GM21515 (cell line): ENCODE results near the gene TIGD3.
A peak's percentile ranks its signal among the peaks of the same experiment; 100 is the strongest.

Source experiments
- ATAC-seq: cut with Tn5 transposase; IDR thresholded peaks from one replicate; pipeline ENCODE4 v1.9.1; 2021; ENCODE audit not compliant: unreplicated experiment

Gene TIGD3

DNA sequence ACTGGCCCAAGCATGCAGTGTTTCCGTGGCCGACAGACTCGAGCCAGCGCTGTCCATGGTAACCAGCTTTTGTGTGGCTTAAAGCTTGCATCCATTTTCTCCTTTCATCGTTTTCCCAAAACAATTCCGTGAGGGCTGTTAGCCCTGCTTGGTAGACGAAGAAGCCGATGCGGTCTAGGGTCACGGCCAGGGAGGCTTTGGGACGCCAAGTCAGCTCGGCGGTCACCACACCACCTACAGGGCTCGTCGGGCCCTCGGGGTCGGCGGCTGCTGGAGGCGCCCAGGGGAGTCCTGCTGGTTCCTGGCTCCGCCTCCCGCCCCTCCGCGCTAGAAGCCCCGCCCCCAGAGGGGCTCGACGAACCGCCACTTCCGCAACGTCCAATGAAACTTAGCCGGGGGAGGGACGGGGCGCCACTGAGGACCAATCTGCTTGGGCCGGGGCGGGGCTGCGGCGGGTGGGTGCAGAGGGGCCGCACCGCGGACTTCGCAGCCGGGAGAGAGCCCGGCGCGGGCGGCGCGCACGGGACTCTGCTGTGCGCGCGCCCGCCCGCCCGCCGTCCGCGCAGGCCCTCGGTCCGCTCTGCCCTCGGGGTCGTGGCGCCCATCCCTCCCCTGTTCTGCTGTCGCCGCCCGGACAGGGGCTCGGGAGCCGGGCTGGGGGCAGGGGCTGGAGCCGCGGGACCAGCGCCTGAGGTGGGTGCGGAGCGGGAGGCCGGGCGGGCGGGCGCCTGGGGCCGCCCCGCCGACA, at the start of gene TIGD3:
Gene TIGD3 (plus strand): TSS at position 487 of the 748 bp plus-strand sequence. CDS start 1,058 bp downstream, outside the sequence.
- ATAC-seq: peak; percentile 82

DNA sequence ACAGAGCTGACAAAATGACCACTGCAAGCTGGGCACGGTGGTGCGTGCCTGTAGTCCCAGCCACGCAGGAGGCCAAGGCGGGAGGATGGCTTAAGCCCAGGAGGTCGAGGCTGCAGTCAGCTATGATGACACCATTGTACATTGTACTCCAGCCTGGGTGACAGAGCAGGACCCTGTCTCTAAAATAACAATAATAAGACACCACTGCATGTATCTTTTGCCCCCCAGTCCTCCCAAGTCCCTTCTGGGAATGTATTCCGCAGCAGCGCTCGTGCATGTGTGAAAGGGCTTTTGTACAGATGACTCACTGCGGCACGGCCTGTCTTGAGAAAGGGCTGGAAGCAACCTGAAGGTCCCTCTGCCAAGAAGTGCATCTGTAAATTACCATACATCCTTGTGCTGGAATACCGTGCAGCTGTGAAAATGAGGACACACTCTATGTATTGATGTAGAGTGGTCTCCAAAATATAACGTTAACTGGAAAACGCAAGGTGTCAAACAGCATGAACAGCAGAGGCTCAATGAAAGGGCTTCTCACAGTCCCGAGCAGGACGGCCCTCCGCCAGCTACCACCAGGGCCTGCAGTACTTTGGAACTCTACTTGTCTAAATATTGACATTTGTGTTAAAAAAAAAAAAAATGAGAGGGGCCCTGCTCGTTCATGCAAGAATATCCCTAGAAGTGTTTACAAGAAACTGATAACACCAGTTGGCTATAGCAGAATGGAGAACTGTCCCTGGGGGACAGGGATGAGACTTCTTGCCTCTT, 48.9 kb upstream of the TIGD3 start:
- ATAC-seq: no peak

GRCh38 chr11:65307298-65308229, 47.0 kb upstream of the TIGD3 start:
- ATAC-seq: no peak

GRCh38 chr11:65308281-65308891, 46.2 kb upstream of the TIGD3 start:
- ATAC-seq: no peak

DNA sequence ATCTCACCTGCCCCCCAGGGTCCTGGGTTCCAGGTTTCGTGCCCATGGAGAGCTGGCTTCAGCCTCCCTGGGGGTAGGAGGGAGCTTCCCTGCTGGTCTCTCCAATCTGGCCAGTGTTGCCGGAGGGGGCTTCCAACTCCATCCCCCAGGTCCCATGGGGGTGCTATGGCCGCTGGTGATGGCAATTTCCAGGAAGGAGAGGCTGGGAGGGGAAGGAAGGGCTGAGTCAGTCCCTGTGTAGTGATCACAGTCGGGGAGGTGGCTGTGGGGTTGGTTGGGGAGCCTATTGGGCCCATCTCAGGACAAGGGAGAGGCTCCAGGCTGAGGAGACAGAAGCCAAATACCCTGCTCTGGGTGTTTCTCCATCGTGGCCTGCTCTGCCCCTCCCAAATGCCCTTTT, 45.5 kb upstream of the TIGD3 start:
- no peak for ATAC-seq

DNA sequence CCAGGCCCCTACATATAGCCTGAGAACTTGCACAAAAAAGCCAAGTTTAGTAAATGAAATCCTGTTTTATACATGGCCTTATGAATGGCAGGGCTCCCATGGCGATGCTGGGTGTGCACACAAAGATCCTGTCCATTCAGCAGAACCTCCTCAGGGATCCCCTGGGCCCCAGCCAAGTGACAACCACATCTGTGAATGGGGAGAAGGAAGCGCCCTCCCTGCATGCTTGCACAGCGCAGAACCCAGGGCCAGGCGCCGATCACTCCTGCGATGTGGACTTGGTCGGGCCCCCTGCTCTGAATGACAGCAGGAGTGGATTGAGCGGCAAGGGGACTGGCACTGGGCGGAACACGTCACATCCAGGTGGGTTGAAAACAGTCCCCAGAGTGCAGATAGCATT, 44.3 kb upstream of the TIGD3 start:
- no peak for ATAC-seq

DNA sequence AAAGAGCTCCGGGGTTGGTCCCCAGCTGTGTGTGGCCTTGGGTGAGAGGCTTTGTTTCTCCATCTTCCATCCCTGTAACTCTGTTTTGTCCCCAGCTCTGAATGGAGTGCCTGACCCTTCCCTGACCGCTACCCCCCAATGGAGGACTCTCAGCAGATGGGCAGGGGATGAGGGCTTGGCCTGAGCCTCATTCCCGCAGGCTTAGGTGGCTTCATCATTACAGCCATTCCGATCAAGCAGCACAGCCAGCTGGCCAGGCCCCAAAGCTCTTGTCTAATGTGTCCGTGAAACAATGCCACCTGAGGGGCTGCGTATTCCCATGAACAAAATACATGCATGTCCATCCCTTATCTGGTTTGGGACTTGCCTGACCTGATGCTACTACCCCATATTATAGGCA, 43.8 kb upstream of the TIGD3 start:
- ATAC-seq: no peak

DNA sequence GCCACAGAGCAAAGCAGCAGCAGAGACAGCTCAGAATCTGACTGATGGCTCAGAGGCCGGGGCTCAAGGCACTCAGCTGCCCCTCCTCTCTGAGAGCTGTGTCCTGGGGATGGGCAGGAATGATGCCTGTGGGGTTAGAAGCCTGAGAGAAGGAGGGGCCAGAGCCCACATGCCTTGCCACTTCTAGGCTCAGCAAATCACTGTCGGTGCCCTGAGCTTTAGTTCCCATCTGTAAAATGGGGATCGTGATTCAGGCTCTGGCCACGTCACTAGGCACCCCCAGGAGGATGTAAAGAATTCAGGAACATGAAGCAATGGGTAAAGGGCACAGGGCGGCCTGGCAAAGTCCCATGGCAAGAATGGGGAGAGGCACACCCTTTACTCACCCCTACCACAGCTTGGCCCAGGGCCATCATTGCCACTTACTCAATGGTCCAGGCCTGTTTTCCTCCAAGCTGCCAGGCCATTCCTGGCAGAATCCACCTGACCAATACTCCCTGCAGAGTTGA, 43.3 kb upstream of the TIGD3 start:
- ATAC-seq: no peak

GRCh38 chr11:65314501-65315203, 39.9 kb upstream of the TIGD3 start, which contains the start of gene CDC42EP2:
Gene CDC42EP2 (plus strand): TSS chr11:65314866. CDS start chr11:65320899, 6,033 bp downstream.
- ATAC-seq: peak; percentile 65

GRCh38 chr11:65315204-65315865, 39.2 kb upstream of the TIGD3 start:
- no peak for ATAC-seq

GRCh38 chr11:65315866-65316226, 38.7 kb upstream of the TIGD3 start:
- ATAC-seq: no peak

DNA sequence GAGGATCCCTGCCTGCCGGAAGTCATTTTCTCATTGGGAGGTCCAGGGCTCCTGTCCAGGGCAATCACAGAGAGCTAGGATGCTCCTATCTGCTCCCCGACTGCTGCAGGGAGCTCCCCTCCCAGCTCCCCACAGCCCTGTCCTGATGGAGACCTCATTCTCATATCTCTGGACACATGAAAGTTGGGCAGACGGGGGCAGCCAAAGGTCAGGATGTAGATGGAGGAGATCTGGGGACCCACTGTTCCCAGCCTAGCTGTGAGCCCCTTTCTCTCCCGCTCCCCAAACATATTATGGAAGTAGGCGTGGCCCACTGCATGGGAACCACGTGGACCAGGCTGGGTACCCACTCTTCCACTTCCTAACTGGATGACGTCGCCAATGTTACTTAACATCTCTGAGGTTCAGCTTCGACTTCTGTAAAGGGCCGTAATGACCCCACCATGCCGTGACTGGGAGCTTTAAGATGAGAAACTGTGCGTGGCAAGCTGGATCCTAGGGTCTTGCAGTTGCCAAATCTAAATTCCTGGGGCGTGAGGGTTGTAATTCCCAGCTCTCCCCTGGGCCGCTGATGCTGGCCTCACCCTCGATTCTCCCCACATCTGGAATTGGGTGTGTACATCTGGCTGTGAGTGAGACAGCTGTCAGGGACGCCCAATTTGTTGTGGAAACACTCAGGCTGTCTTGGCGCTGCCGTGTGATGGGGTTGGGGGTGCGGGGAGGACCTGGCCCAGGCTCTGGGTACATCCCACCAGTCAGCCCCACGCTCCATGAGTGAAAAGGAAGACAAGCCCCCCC, 38.1 kb upstream of the TIGD3 start:
- no peak for ATAC-seq

DNA sequence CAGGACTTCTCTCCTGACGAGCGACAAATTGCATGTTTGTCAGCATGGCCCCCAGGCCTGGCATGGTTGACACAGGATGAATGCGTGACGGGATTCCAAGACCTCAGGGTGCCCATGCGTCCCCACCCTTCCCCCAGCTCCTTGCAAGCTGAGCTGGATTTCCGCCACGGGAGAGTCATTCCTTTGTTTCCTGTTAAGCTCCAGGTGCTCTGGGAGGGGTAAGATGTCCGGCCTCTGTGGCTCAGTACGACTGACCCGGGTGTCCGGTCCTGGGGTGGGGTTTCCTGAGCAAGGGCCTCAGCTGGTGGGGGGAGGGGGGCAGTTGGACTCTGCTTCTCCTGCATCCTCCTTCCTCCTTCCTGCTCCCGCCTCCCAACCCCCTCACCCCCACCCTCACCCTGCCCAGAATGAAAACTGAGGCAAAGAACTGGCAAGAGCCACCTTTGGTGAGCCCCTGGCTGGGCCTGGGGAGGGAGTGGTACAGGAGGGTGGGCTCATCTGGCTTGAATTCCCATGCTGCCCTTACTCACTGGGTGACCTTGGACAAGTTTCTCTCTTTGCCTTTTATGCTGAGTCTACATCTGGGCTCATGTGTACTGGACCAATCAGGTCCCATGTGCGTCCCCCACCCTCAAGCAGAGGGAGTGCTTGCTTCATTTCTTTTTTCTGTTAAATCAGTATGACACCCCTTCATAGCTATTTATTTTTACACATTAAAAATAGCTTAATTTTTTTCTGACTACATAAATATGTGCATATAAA, 37.3 kb upstream of the TIGD3 start:
- no peak for ATAC-seq

DNA sequence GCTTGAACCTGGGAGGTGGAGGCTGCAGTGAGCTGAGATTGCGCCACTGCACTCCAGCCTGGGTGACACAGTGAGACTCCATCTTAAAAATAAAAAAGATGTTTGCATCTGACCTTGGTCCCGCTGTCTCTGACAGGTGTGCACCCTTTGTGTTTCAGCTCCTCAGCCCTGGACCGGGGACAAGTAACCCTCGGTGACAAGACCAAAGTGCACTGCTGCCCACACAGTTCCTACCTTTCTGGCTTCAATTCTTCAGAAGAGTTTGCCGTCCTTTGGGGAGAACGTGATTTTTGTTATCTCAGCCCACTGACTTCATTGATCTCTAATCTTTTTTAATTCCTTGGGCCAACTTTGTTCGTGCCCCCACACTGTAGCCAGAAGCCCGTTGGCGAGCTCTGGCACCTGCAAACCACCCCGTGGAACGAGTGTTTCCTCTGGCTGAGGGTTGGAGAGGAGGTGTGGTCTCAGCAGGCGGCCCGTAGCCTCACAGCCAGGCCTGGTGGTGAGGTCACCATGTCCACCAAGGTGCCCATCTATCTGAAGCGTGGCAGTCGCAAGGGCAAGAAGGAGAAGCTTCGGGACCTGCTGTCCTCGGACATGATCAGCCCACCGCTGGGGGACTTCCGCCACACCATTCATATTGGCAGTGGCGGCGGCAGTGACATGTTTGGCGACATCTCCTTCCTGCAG, 34.0 kb upstream of the TIGD3 start:
- ATAC-seq: no peak

DNA sequence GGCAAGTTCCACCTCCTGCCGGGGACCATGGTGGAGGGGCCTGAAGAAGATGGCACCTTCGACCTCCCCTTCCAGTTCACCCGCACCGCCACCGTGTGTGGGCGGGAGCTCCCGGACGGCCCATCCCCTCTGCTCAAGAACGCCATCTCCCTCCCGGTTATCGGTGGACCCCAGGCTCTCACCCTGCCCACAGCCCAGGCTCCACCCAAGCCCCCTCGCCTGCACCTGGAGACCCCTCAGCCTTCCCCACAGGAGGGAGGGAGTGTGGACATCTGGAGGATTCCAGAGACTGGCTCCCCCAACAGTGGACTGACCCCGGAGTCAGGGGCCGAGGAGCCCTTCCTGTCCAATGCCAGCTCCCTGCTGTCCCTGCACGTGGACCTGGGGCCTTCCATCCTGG, 33.5 kb upstream of the TIGD3 start:
- ATAC-seq: no peak

DNA sequence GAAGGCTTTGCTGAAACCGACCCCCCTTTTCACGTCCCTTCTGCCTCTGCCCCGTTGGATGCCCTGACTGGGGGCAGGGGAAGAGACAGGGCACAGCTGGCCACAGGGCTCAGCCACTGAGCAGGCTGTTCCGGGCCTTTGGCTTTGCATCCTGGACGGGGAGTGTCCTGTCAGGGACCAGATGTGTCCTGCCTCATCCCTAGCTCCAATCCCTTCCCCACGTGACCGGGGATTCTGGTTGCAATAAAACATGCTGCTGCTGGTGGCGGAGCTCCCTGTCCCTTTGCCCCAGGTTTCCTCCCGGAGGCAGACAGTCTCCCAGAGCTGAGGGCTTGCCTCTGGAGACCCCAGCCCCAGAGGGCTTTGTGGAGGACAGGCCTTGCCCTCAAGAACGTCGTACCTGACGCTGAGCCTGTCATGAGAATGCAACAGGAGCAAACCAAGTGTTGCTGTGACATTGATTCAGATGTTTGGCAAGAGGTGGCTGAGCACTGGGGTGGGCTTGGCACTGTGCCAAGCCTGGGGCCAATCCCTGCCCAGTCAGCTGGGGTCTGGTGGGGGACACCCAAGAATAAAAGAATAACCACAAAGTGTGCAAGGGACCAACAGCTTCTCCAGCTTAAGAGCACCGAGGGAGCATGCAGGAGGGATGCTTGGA, 32.6 kb upstream of the TIGD3 start:
- ATAC-seq: no peak

- ATAC-seq: no peak
Observed at GRCh38 chr11:65323813-65324212, 30.7 kb upstream of the TIGD3 start.
